Head of caudate nucleus (tissue), 42 donors: ENCODE data around the gene SNN.

Experiments
- DNase-seq, 42 donors: peaks; one replicate each; pipeline versions ENCODE4 v3.0.0 to v3.0.0-alpha.2; 2020 to 2021; ENCODE audit warnings: mixed read lengths in 7 of 42
- intact Hi-C: fragments of 100-400 bp; cut with DNase I; formaldehyde crosslinking; loops from one replicate; pipeline ENCODE4 v1.15.0; 2022

SNN gene

GRCh38 chr16:11667824-11668622 is at the start of gene SNN:
TSS of gene SNN (plus strand) at chr16:11668455. CDS start at chr16:11676060, 7,605 bp downstream.
- DNase-seq, result peak; percentile 57 to 96 (median 91)
- intact Hi-C loops, result no loop called here

GRCh38 chr16:11619327-11619851 is 48.9 kb upstream of the SNN start:
- peak in 1 of 42 donors; percentile 39 for DNase-seq
- intact Hi-C loops, result no loop called here

GRCh38 chr16:11620243-11621003 is 47.8 kb upstream of the SNN start:
- intact Hi-C loops, result no loop called here

GRCh38 chr16:11621539-11621919 is 46.7 kb upstream of the SNN start:
- no peak for DNase-seq
- intact Hi-C loops, result no loop called here

More at GRCh38 chr16:11620243-11621003, 47.8 kb upstream of the SNN start:
- no peak for DNase-seq

GRCh38 chr16:11621920-11622651 is 46.2 kb upstream of the SNN start:
- intact Hi-C loops, result no loop called here
- peak in 2 of 42 donors; percentile 10 to 39 for DNase-seq

GRCh38 chr16:11624205-11624604 is 44.0 kb upstream of the SNN start:
- intact Hi-C loops, result no loop called here
- DNase-seq, result no peak

- intact Hi-C loops, result no loop called here
- no peak for DNase-seq
These were observed 43.3 kb upstream of the SNN start for GRCh38 chr16:11624636-11625607.

- DNase-seq, result no peak
- intact Hi-C loops, result no loop called here
These were observed 42.5 kb upstream of the SNN start for GRCh38 chr16:11625769-11626168.

- no peak for DNase-seq
- intact Hi-C loops, result no loop called here
These were observed 41.5 kb upstream of the SNN start for GRCh38 chr16:11626657-11627291.

GRCh38 chr16:11627292-11627663 is 41.0 kb upstream of the SNN start:
- intact Hi-C loops, result no loop called here
- no peak for DNase-seq

- intact Hi-C loops, result no loop called here
- no peak for DNase-seq
These were observed 40.3 kb upstream of the SNN start for GRCh38 chr16:11627822-11628457.

- DNase-seq, result peak in 10 of 42 donors; percentile 22 to 54 (median 38)
- intact Hi-C loops, result no loop called here
These were observed 38.9 kb upstream of the SNN start for GRCh38 chr16:11629071-11630030.

- DNase-seq, result no peak
- intact Hi-C loops, result no loop called here
These were observed 38.0 kb upstream of the SNN start for GRCh38 chr16:11630046-11630767.

- DNase-seq, result no peak
- intact Hi-C loops, result no loop called here
These were observed 37.5 kb upstream of the SNN start for GRCh38 chr16:11630768-11631056.

GRCh38 chr16:11631214-11631613 is 37.0 kb upstream of the SNN start:
- intact Hi-C loops, result no loop called here
- no peak for DNase-seq

- intact Hi-C loops, result no loop called here
- DNase-seq, result peak in 29 of 42 donors; percentile 28 to 66 (median 44)
These were observed 35.8 kb upstream of the SNN start for GRCh38 chr16:11632455-11632939.
